Astrocyte of the cerebellum (primary cell): Measurements from ENCODE around the gene KRT7.

Source experiments
- DNase-seq: peaks from one replicate; pipeline ENCODE4 v3.0.0-alpha.2; 2011; ENCODE audit warnings: low read depth
- H3K4me3 ChIP-seq: 2 replicates; pipeline ENCODE4 v1.5.1; 2011; ENCODE audit warnings: mild to moderate bottlenecking, low read depth, low read length, moderate library complexity
- CTCF ChIP-seq: IDR thresholded peaks from 2 replicates; pipeline ENCODE4 v1.5.1; 2012; ENCODE audit warnings: low read length, low read depth, moderate library complexity, mild to moderate bottlenecking; ENCODE audit errors: missing control alignments
- in situ Hi-C: cut with HindIII; loops from 2 replicates; pipeline ENCODE4 v1.10.0; 2017; ENCODE audit warnings: low sequenced_read_pairs

Gene KRT7

GRCh38 chr12:52264435-52264825 is 31.4 kb downstream of the KRT7 start:
- TF ChIP-seq CTCF: no peak
- H3K4me3 ChIP-seq: no peak overlapping the region
- no peak for DNase-seq
- in situ Hi-C loops: no loop called here

- in situ Hi-C loops: no loop called here
- no peak for DNase-seq
- no peak for TF ChIP-seq CTCF
- H3K4me3 ChIP-seq: no peak overlapping the region
Measured at GRCh38 chr12:52266514-52266913, 33.5 kb downstream of the KRT7 start.

GRCh38 chr12:52267266-52267665 is 34.2 kb downstream of the KRT7 start:
- TF ChIP-seq CTCF: no peak
- in situ Hi-C loops: no loop called here
- no peak for DNase-seq

GRCh38 chr12:52267699-52268098 is 34.7 kb downstream of the KRT7 start:
- TF ChIP-seq CTCF: no peak
- H3K4me3 ChIP-seq: no peak overlapping the region
- in situ Hi-C loops: no loop called here
- no peak for DNase-seq

More at GRCh38 chr12:52267266-52267665, 34.2 kb downstream of the KRT7 start:
- H3K4me3 ChIP-seq: no peak overlapping the region

- DNase-seq: no peak
- no peak for TF ChIP-seq CTCF
- in situ Hi-C loops: no loop called here
- H3K4me3 ChIP-seq: no peak overlapping the region
Measured at GRCh38 chr12:52268212-52268611, 35.2 kb downstream of the KRT7 start.

- DNase-seq: no peak
- H3K4me3 ChIP-seq: no peak overlapping the region
- no peak for TF ChIP-seq CTCF
- in situ Hi-C loops: no loop called here
Measured at GRCh38 chr12:52270541-52271070, 37.6 kb downstream of the KRT7 start.

- in situ Hi-C loops: no loop called here
- no peak overlapping the region for H3K4me3 ChIP-seq
- no peak for TF ChIP-seq CTCF
- DNase-seq: no peak
Measured at GRCh38 chr12:52271158-52271557, 38.1 kb downstream of the KRT7 start.
